Bronchial epithelial cell (primary cell): ENCODE measurements around the gene MSTO1. TPM values are rescaled to one million over a fixed set of nuclear protein-coding genes. Genes with fewer than 3 reads are reported as not detected.
A peak's percentile ranks its signal among the peaks of the same experiment; 100 is the strongest.
"Not testable (repeated sequence)": the region's sequence is repeated elsewhere in the genome, so short reads cannot be mapped to it uniquely, and the experiment has no call there.

Experiments
- DNase-seq: peaks from one replicate; pipeline ENCODE4 v3.0.0-alpha.2; 2010; ENCODE audit warnings: low read depth
- FAIRE-seq: peaks from 2 replicates; lab custom pipeline; 2011; peaks lifted over from hg19 to GRCh38; lab: Jason Lieb, UNC
- H3K27me3 ChIP-seq: 2 replicates; pipeline ENCODE4 v1.5.1; 2011; ENCODE audit warnings: low read length; ENCODE audit not compliant: control insufficient read depth, insufficient read depth
- H3K36me3 ChIP-seq: 2 replicates; pipeline ENCODE4 v1.5.1; 2011; ENCODE audit warnings: low read length; ENCODE audit not compliant: control insufficient read depth, insufficient read depth
- H3K4me3 ChIP-seq: 2 replicates; pipeline ENCODE4 v1.5.1; 2011; ENCODE audit warnings: mild to moderate bottlenecking, low read depth, low read length, control low read depth
- total RNA-seq: library from RNA; depleted of rRNA; stranded (reverse); fragments of >200 nt; gene quantifications from 2 replicates; pipeline ENCODE4 v1.2.1, GENCODE V29; 2014
- TF ChIP-seq, protein P1 (sequence below): IDR thresholded peaks from 2 replicates; pipeline ENCODE4 v1.5.1; 2011; ENCODE audit warnings: mild to moderate bottlenecking, moderate library complexity, low read length, control low read depth, inconsistent platforms; ENCODE audit not compliant: insufficient read depth, severe bottlenecking

MSTO1 gene
- total RNA-seq, 1 donor from 2014 or later, result 69.0 TPM

DNA sequence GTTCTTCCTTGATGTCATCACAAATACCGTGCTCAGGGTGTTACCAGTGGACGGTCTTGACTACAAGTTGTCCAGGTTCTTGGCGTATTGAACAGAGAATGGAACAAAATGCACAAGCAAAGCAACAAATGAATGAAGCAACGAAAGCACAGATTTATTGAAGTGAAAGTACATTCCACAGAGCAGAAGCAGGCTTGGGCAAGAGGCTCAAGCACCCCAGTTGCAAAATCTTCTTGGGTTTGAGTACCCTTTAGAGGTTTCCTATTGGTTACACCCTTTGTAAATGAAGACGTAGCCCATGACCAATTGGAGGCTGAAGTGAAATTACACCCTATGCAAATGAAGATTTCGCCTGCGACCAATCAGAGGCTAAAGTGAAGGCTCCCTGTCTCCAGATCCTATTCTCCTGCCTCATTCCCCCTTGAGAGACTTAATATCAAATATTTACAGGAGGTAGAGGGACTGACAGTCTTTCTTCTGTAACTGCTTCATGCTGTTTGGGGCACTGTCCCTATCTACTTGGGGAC is 40.3 kb downstream of the MSTO1 start:
- TF ChIP-seq, protein P1, sequence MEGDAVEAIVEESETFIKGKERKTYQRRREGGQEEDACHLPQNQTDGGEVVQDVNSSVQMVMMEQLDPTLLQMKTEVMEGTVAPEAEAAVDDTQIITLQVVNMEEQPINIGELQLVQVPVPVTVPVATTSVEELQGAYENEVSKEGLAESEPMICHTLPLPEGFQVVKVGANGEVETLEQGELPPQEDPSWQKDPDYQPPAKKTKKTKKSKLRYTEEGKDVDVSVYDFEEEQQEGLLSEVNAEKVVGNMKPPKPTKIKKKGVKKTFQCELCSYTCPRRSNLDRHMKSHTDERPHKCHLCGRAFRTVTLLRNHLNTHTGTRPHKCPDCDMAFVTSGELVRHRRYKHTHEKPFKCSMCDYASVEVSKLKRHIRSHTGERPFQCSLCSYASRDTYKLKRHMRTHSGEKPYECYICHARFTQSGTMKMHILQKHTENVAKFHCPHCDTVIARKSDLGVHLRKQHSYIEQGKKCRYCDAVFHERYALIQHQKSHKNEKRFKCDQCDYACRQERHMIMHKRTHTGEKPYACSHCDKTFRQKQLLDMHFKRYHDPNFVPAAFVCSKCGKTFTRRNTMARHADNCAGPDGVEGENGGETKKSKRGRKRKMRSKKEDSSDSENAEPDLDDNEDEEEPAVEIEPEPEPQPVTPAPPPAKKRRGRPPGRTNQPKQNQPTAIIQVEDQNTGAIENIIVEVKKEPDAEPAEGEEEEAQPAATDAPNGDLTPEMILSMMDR, result no peak
- Histone ChIP-seq H3K36me3 (no peaks in the 10 kb centered on the region), H3K27me3 (no peaks in the 10 kb centered on the region), H3K4me3 (no peak overlapping the region)
- DNase-seq (peak; percentile 16), FAIRE-seq (no peak)

DNA sequence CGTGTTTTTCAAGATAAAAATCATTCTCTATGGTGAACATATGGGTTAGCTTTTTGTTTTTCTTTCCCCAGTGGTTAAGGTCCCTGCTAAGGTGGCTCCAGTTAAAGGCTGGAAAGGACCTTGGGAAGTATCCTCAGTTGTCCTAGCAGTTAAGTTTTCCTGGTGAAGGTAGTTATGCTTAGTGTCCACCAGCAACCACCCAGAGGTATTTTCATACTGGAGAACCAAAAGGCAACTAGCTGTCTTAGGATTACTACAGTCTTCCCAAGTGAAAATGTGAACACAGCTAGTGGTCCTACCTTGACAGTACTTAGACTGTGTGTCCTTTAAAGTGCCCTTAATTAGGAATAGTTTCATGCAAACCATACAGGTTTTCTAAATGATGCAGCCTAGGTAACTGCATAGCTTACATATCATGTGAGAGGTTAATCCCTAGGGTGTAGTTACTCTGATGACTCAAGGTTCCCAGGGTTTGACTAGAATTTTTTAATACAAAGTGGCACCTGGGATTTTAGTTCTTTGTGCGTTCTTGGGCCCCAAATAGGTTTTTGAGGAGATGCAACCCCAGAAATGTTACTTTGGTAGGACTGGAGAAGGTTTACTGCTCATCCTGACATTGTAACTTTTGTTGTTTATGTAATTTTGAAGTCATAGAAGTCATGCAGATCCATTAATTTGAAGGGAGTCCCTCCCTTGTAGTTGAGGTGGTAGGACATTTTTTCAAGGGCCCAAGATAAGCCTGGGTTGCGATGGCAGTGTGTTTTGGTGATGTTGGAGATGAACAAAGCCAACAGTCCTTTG is 42.0 kb downstream of the MSTO1 start:
- no peaks in the 10 kb centered on the region for H3K27me3 ChIP-seq
- TF ChIP-seq, protein P1, result no peak
- H3K4me3 ChIP-seq, result no peak overlapping the region
- no peaks in the 10 kb centered on the region for H3K36me3 ChIP-seq
- DNase-seq (peak; percentile 74), FAIRE-seq (no peak)

DNA sequence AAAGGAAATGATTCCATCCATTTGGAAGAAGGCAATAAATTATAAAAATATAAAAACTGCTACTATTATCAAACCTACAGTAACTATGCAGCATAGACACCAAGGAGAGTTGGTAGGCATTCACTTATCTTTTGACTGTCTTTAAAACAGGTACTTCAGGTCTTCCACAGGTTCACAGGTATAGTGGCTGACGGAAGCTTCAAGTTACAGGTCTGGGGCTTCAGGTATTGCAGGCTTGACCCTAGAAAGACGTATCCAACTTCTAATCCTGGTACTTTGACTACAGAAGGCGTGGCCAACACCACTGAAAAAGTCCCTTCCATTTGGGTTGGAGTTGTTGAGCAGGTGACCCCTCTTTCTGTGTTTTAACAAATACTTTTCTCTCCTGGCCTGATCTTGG is 42.9 kb downstream of the MSTO1 start:
- H3K4me3 ChIP-seq, result no peak overlapping the region
- FAIRE-seq (no peak), DNase-seq (no peak)

DNA sequence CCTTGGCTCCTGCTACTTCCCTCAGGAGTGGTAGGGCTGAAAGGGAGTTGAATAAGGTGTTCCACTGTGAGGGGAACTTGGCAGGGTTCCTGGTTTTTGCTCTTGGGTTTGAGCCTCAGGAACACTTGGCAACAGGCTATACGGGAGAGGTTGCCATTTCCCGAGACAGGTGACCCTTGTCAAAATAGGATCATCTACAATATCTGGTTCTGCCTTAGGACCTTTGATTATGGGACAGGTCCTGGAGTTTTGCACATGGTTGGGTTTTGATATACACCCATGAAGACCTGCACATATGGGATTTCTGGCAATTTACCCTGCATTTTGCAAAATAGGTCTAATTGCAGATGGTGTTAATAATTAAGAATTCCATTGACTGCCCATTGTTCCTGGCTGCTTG is 47.4 kb downstream of the MSTO1 start:
- FAIRE-seq, result no peak
- TF ChIP-seq, protein P1, result no peak

More for the DNA sequence above, 42.9 kb downstream of the MSTO1 start:
- TF ChIP-seq, protein P1, result no peak
- Histone ChIP-seq H3K27me3 (no peaks in the 10 kb centered on the region), H3K36me3 (no peaks in the 10 kb centered on the region)

DNA sequence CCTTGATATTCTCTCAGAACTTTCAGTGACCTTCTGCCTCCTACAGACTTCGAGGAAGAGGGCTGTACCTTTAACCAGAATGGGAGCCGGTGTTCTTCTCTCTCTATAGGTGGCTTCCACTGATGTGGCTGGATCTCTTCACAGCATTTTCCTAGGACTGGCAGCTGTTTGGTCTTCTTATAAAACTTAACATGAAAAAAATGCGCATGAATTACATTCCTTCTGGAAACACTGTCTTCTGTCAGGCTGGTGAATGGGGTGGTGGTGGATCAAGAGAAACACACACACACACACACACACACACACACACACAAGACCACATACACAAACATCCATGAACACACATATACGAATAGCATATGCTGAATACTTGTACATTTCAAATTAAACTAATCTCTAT is 51.2 kb downstream of the MSTO1 start:
- H3K4me3 ChIP-seq, FAIRE-seq, DNase-seq, H3K27me3 ChIP-seq: not testable (repeated sequence)
- peaks cover 15% of the 10 kb centered on the region for H3K36me3 ChIP-seq

More for the DNA sequence above, 47.4 kb downstream of the MSTO1 start:
- H3K4me3 ChIP-seq, result no peak overlapping the region
- no peak for DNase-seq
- peaks cover 13% of the 10 kb centered on the region for H3K36me3 ChIP-seq
- H3K27me3 ChIP-seq, result no peaks in the 10 kb centered on the region

Other genes with a start within 250 kb of the MSTO1 start
- 15.0 and 23.3 TPM in 2 replicates for gene ASH1L, start 47.4 kb upstream of the MSTO1 start, total RNA-seq
- gene YY1AP1, start 78.6 kb downstream of the MSTO1 start, total RNA-seq, result 24.0 and 36.6 TPM in 2 replicates
- 53.6 and 71.1 TPM in 2 replicates for gene DAP3, start 78.9 kb downstream of the MSTO1 start, total RNA-seq
- gene GON4L, start 247.0 kb downstream of the MSTO1 start, total RNA-seq, result 20.1 and 20.5 TPM in 2 replicates
- 0.26 and 0.77 TPM in 2 replicates for gene SYT11, start 249.3 kb downstream of the MSTO1 start, total RNA-seq